Lower leg skin (tissue), 3 donors: ENCODE results near the gene TTLL3.

Source experiments
- CTCF ChIP-seq, 3 donors: fragments of 450-650 bp; IDR thresholded peaks; one replicate each; pipeline ENCODE4 v1.5.1; 2016; ENCODE audit warnings: antibody characterized with exemption in 3 of 3, mild to moderate bottlenecking in 3 of 3, moderate library complexity in 2 of 3
- POLR2A ChIP-seq, 2 donors: fragments of 450-650 bp; IDR thresholded peaks; one replicate each; pipeline ENCODE4 v1.6.1; 2016 to 2017; ENCODE audit warnings: antibody characterized with exemption in 2 of 2, mild to moderate bottlenecking in 1 of 2, moderate library complexity in 1 of 2

GRCh38 chr3:9803494-9803893 lies 6.6 kb upstream of the TTLL3 start:
- no peak for TF ChIP-seq POLR2A (IDR thresholded peaks at IDR 0.05)
- no peak for TF ChIP-seq CTCF (IDR thresholded peaks at IDR 0.05)
